HUES64 (cell line): ENCODE results near the gene LYSMD3.
A peak's percentile ranks its signal among the peaks of the same experiment; 100 is the strongest.

Source experiments
- H3K27ac ChIP-seq: 2 replicates; pipeline ENCODE4 v1.7.0; 2013; ENCODE audit warnings: low read depth, low read length, inconsistent platforms
- H3K27me3 ChIP-seq: 2 replicates; pipeline ENCODE4 v1.6.1; 2013; ENCODE audit warnings: mild to moderate bottlenecking, low read length; ENCODE audit not compliant: insufficient read depth
- H3K36me3 ChIP-seq: 2 replicates; pipeline ENCODE4 v1.6.1; 2013; ENCODE audit warnings: mild to moderate bottlenecking, low read length; ENCODE audit not compliant: insufficient read depth
- H3K4me1 ChIP-seq: 2 replicates; pipeline ENCODE4 v1.6.1; 2013; ENCODE audit warnings: mild to moderate bottlenecking, low read length, moderate library complexity; ENCODE audit not compliant: insufficient read depth
- H3K4me3 ChIP-seq: 2 replicates; pipeline ENCODE4 v1.5.1; 2013; ENCODE audit warnings: mild to moderate bottlenecking, low read length, moderate library complexity
- H3K9ac ChIP-seq: 2 replicates; pipeline ENCODE4 v1.6.1; 2013; ENCODE audit warnings: mild to moderate bottlenecking, low read depth, low read length
- H3K9me3 ChIP-seq: 2 replicates; pipeline ENCODE4 v1.6.1; 2013; ENCODE audit warnings: low read depth, low read length; ENCODE audit not compliant: insufficient read depth
- WGBS: fragments of 150-250, 120-280 bp; methylation state at CpG from one replicate; pipeline ENCODE4 v1.1.7; 2013; ENCODE audit warnings: missing lambda C conversion rate; 5-methylcytosine and 5-hydroxymethylcytosine counted together

Gene LYSMD3

DNA sequence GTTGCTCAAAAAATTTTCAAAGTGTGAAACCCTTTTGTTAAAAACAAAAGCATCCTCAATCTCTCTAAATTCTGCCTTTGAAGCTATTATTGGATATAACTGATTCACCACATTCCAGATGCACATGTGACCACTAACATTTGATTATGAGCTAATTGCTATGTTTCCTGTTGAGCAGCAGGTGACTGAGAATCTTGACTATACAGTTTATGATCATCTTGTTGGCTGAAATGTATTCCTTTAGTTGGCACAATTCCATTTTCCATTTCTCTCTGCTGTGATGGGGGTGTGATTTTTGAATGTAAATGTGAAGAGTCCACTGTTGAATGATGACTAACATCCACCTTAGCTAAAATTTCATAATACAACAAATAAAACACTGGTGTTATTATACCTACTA lies 10.7 kb downstream of the LYSMD3 start:
- peaks cover 51% of the 10 kb centered on the region for H3K36me3 ChIP-seq
- no peak overlapping the region for H3K4me3 ChIP-seq
- no peaks in the 10 kb centered on the region for H3K4me1 ChIP-seq
- H3K27me3 ChIP-seq, result no peaks in the 10 kb centered on the region
- no peak overlapping the region for H3K27ac ChIP-seq
- H3K9me3 ChIP-seq, result no peaks in the 10 kb centered on the region
- no peak overlapping the region for H3K9ac ChIP-seq

DNA sequence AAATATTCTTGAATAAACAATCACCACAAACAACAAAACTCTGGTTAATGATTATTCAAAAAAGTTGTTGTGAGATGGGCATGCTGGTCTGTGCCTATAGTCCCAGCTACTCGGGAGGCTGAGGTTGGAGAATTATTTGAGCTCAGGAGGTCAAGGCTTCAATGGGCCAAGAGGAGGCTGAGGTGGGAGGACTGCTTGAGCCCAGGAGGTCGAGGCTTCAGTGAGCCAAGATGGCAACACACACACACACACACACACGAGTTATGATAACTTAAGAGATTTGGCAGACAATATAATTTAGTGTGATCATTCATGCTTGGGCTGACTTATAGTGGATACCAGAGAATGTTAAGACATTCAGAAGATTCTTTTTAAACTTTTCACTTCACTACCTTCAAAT lies 14.9 kb downstream of the LYSMD3 start:
- H3K36me3 ChIP-seq, result peaks cover 50% of the 10 kb centered on the region
- H3K4me1 ChIP-seq, result no peaks in the 10 kb centered on the region
- H3K27ac ChIP-seq, result no peak overlapping the region
- 91% methylated on average over 1 of the region's 3 CpGs for WGBS
- H3K9me3 ChIP-seq, result no peaks in the 10 kb centered on the region
- H3K9ac ChIP-seq, result no peak overlapping the region
- no peaks in the 10 kb centered on the region for H3K27me3 ChIP-seq
- H3K4me3 ChIP-seq, result no peak overlapping the region

DNA sequence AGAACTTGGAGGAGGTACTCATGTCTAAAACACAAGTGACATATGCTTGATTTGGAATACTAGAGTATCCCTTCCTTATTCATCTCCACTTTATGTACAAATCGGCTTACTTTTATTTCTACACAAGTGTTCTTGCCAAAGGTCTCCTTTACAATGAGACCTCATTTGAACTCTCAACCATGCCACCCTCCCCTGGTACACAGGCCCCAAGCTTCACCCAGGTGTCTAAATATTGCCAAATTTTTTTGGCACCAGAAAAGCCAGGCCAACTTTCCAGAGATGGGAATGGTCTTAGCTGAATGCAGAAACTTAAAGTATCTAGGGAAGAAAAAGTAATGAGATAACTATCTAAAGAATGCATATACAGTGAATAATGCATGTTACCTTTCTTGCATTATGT lies 18.9 kb downstream of the LYSMD3 start:
- no peak overlapping the region for H3K27ac ChIP-seq
- no peak overlapping the region for H3K9ac ChIP-seq
- WGBS, result 84% methylated on average over 1 of the region's 1 CpG
- H3K9me3 ChIP-seq, result no peaks in the 10 kb centered on the region
- no peaks in the 10 kb centered on the region for H3K4me1 ChIP-seq
- H3K36me3 ChIP-seq, result peaks cover 74% of the 10 kb centered on the region
- no peaks in the 10 kb centered on the region for H3K27me3 ChIP-seq
- H3K4me3 ChIP-seq, result no peak overlapping the region

DNA sequence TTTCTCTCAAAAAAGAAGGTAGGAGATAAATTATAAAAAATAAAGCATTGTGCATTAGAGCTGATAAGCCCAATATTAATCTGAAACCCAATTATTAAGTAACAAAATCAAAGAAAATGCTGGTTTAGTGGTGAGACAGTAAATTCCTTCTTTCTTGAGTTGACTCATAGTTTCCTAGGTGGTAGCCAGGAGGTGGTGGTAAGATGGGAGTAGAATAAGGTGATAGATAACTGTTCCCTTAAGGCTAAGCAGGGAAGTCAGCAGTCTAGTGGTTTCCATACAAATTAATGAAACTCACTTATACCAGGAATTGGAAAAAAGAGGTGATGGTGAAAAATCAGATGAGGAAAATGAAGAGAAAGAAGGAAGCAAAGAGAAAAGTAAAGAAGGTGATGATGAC lies 23.2 kb downstream of the LYSMD3 start:
- H3K9me3 ChIP-seq, result no peaks in the 10 kb centered on the region
- H3K9ac ChIP-seq, result no peak overlapping the region
- H3K27ac ChIP-seq, result no peak overlapping the region
- H3K4me3 ChIP-seq, result no peak overlapping the region
- peaks cover 87% of the 10 kb centered on the region for H3K36me3 ChIP-seq
- no peaks in the 10 kb centered on the region for H3K27me3 ChIP-seq
- H3K4me1 ChIP-seq, result no peaks in the 10 kb centered on the region

DNA sequence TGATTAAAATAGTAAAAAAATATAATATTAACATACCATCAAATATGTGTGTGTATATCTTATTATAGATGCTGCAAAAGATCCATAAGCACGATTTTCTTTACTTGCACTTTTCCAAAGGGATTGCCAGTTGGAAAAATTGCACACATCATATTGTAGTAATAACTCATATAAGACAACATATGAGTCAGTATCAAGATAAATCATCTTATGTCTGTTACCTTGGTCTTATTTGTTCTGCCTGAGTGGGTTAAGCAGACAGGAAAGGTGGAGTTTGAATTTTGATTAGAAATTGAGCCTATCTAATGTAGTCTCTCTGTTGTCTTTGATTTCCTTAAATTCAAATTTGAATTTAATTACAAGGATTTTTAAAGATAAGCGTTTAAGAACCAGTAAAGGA lies 24.6 kb downstream of the LYSMD3 start:
- Histone ChIP-seq H3K36me3 (peaks cover 90% of the 10 kb centered on the region), H3K27ac (no peak overlapping the region), H3K9me3 (no peaks in the 10 kb centered on the region), H3K27me3 (no peaks in the 10 kb centered on the region), H3K4me1 (no peaks in the 10 kb centered on the region), H3K9ac (no peak overlapping the region), H3K4me3 (no peak overlapping the region)
- no CpG with 5 or more reads among the region's 2 CpGs for WGBS

DNA sequence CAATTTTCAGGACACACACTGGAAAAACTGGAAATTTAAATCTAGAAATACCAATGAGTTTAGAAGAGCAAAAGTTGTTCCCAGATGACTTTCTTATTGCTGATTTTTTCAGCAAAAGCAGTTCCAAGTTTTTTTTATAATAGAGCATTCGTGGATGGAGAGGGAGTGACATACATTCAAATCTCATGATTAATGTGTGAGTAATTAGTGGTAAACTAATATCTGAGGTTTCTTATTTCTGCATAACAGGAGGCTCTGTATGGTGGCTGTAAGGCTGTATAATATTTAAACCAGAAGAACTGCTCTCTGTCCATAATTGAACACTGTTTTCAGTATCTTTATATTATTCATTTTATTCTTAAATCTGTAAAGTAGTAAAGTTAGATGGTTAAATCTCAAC lies 25.8 kb downstream of the LYSMD3 start:
- Histone ChIP-seq H3K9ac (no peak overlapping the region), H3K27ac (no peak overlapping the region), H3K36me3 (peaks cover 92% of the 10 kb centered on the region), H3K4me3 (no peak overlapping the region), H3K4me1 (no peaks in the 10 kb centered on the region), H3K27me3 (no peaks in the 10 kb centered on the region), H3K9me3 (no peaks in the 10 kb centered on the region)
- WGBS, result 100% methylated on average over 1 of the region's 1 CpG

DNA sequence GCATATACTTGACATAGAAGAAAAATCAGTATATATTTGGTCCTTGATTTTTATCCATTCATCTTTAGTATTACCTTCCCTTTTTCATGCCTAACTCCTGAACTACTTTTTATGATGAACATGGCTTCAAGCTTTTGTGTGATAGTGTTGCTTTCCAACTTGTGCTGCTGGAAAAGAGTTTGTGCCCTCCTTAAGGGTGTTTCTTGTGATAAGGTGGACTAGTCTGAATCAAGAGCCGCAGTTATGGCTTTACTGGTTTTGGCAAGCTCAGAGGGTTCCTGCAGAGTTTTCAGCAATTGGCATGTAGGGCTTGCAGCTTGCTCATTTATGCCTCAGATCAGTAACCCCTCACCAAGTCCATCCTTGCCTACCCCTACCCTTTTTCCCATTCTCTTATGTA lies 34.2 kb downstream of the LYSMD3 start:
- 0 out of 2 replicates have a peak, but pooled peaks cover 2% of the 10 kb centered on the region for H3K9me3 ChIP-seq
- no peak overlapping the region for H3K4me3 ChIP-seq
- no peak overlapping the region for H3K27ac ChIP-seq
- H3K4me1 ChIP-seq, result no peaks in the 10 kb centered on the region
- H3K27me3 ChIP-seq, result no peaks in the 10 kb centered on the region
- H3K9ac ChIP-seq, result 0 out of 2 replicates have a peak overlapping the region, but pooled peaks have one; percentile 17
- peaks cover 93% of the 10 kb centered on the region for H3K36me3 ChIP-seq
- 97% methylated on average over 1 of the region's 1 CpG for WGBS

DNA sequence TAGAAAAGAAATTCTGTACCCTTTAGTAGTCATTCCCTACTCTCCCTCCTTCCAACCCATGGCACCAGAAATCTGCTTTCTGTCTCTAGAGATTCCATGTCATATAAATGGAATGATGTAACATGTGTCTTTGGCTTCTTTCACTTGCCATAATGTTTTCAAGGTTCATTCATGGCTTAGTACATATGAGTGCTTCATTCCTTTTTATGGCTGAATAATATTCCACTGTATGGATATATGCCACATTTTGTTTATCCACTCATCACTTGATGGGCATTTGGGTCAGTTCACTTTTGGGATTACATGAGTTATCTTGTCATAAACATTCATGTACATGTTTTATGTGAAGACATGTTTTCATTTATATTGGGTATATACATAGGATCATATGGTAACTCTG lies 35.3 kb downstream of the LYSMD3 start:
- H3K36me3 ChIP-seq, result peaks cover 92% of the 10 kb centered on the region
- H3K9ac ChIP-seq, result no peak overlapping the region
- no peaks in the 10 kb centered on the region for H3K27me3 ChIP-seq
- H3K4me1 ChIP-seq, result no peaks in the 10 kb centered on the region
- H3K27ac ChIP-seq, result no peak overlapping the region
- H3K9me3 ChIP-seq, result 0 out of 2 replicates have a peak, but pooled peaks cover 2% of the 10 kb centered on the region
- H3K4me3 ChIP-seq, result no peak overlapping the region

DNA sequence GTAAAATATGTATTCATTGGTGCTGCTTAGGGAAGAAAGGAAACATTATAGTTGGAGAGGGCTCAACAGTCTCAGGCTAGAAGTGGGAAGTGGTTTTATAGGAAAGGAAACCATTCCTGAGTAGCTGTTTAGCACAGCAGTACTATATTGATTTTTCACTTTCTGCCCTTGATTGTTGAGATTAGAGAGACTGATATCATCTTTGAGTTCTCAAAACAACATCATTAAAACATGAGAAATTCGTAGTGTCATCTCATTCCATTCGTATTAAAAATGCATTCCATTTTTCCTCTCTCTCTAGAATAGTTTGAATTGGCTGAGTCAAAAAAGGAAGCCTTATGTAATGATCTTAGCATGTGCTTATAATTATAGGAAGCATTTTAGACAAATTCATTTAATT lies 40.6 kb downstream of the LYSMD3 start:
- Histone ChIP-seq H3K9ac (no peak overlapping the region), H3K9me3 (no peaks in the 10 kb centered on the region), H3K4me3 (no peak overlapping the region), H3K27ac (no peak overlapping the region), H3K27me3 (no peaks in the 10 kb centered on the region), H3K4me1 (peaks cover 10% of the 10 kb centered on the region; the same call in 1 of the 2 replicates), H3K36me3 (peaks cover 89% of the 10 kb centered on the region)
- 100% methylated on average over 2 of the region's 2 CpGs for WGBS

DNA sequence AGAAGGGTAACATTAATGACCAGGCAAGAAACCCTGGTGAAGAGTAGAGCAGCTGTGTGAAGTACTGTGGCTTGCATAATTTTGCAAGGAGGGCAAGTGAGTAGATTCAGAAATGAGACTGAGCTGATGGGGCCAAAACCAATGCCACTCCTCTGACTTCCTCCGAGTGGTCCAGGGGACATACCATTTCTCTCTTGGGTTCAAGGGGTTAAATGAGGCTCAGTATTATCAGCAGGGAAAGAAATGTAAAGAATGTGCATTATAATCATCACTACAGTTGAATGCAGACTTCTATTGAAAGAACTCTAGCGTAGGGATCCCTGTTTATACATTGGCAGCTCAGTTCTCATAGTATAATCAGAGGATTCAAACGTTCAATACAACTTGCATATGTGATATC lies 44.8 kb downstream of the LYSMD3 start:
- no peak overlapping the region for H3K27ac ChIP-seq
- H3K27me3 ChIP-seq, result no peaks in the 10 kb centered on the region
- no peaks in the 10 kb centered on the region for H3K9me3 ChIP-seq
- H3K9ac ChIP-seq, result no peak overlapping the region
- peaks cover 17% of the 10 kb centered on the region for H3K4me1 ChIP-seq
- peaks cover 69% of the 10 kb centered on the region for H3K36me3 ChIP-seq
- no peak overlapping the region for H3K4me3 ChIP-seq
- WGBS, result 82% methylated on average over 3 of the region's 3 CpGs

DNA sequence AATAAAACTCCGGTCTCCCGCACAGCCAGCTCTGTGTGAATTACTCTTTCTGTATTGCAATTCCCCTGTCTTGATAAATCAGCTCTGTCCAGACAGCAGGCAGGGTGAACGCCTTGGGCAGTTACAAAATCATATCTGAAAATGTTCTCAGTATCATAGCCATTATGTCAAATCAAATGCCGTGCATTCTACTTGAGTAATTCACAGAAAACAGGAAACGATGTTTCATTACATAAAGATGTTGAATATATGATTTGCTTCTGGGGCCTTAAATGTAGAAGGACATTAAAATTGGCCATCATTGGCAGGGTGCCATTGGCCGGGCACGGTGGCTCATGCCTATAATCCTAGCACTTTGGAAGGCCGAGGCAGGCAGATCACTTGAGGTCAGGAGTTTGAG lies 46.2 kb downstream of the LYSMD3 start:
- Histone ChIP-seq H3K4me3 (no peak overlapping the region), H3K4me1 (peaks cover 25% of the 10 kb centered on the region), H3K27me3 (no peaks in the 10 kb centered on the region), H3K9ac (no peak overlapping the region), H3K27ac (no peak overlapping the region), H3K36me3 (peaks cover 65% of the 10 kb centered on the region), H3K9me3 (no peaks in the 10 kb centered on the region)
- 95% methylated on average over 8 of the region's 8 CpGs for WGBS

DNA sequence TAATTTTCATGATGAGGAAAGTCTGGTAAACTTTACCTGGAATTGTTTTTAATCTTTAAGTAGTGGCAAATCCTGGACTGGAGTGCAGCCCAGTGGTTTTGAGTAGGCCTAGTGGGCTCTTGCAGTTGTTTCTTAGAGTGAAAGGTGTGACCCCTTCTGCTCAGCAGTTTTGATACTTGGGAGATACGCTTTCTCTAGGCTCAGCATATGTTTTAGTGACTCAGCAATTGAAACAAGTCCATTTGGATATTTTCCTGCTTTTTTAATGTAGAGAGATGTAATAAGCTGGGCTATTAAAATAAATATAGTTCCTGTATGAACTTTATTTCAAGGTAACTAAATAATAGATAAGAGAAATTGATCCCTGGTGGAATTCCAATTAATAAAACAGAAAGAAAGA lies 48.7 kb downstream of the LYSMD3 start:
- no peak overlapping the region for H3K4me3 ChIP-seq
- no peaks in the 10 kb centered on the region for H3K27me3 ChIP-seq
- peaks cover 48% of the 10 kb centered on the region for H3K4me1 ChIP-seq
- no peaks in the 10 kb centered on the region for H3K9me3 ChIP-seq
- peaks cover 44% of the 10 kb centered on the region for H3K36me3 ChIP-seq
- 97% methylated on average over 1 of the region's 1 CpG for WGBS
- no peak overlapping the region for H3K9ac ChIP-seq
- H3K27ac ChIP-seq, result no peak overlapping the region
